Colonic mucosa (tissue), 4 donors: Measurements from ENCODE around the gene ECHDC1. TPM values are rescaled to one million over a fixed set of nuclear protein-coding genes. Genes with fewer than 3 reads are reported as not detected.

Source experiments
- DNase-seq: peaks from one replicate; pipeline ENCODE4 v3.0.0-alpha.2; 2020
- H3K27ac ChIP-seq: fragments of 200-600 bp; one replicate; pipeline ENCODE4 v1.8.0; 2021
- H3K27me3 ChIP-seq: fragments of 200-600 bp; one replicate; pipeline ENCODE4 v1.8.0; 2021
- H3K36me3 ChIP-seq: fragments of 200-600 bp; one replicate; pipeline ENCODE4 v1.8.0; 2021
- H3K4me1 ChIP-seq: fragments of 200-600 bp; one replicate; pipeline ENCODE4 v1.8.0; 2021; ENCODE audit warnings: mild to moderate bottlenecking
- H3K4me3 ChIP-seq: fragments of 200-600 bp; one replicate; pipeline ENCODE4 v1.8.0; 2021
- H3K9ac ChIP-seq, 2 donors: one replicate each; pipeline ENCODE4 v1.7.0; 2013; ENCODE audit warnings: control low read depth in 2 of 2, low read depth in 2 of 2, low read length in 2 of 2
- H3K9me3 ChIP-seq: fragments of 200-600 bp; one replicate; pipeline ENCODE4 v1.8.0; 2021
- intact Hi-C: fragments of 100-400 bp; cut with DNase I; formaldehyde crosslinking; loops from one replicate; pipeline ENCODE4 v1.14.1; 2022
- total RNA-seq, 2 donors: library from RNA; stranded (reverse); fragmentation: NEBNext Ultra II Directional in 1 of 2; extraction: Animal tissue kit (Norgen Biotek cat#: 25700) in 1 of 2; gene quantifications; one replicate each; pipeline ENCODE4 v1.2.1, GENCODE V29; 2021
- TF ChIP-seq, protein P1 (sequence below): fragments of 200-600 bp; IDR thresholded peaks from one replicate; pipeline ENCODE4 v1.8.0; 2022; ENCODE audit warnings: antibody characterized with exemption, mild to moderate bottlenecking
- donor health status: healthy.
- donor health status: DM: no; HTN: no; CAD: no.
- donor health status: DM: no; HTN: no; CAD: no.

Gene ECHDC1
- total RNA-seq, 2 donors from 2014 or later = 56.1 to 111 TPM

DNA sequence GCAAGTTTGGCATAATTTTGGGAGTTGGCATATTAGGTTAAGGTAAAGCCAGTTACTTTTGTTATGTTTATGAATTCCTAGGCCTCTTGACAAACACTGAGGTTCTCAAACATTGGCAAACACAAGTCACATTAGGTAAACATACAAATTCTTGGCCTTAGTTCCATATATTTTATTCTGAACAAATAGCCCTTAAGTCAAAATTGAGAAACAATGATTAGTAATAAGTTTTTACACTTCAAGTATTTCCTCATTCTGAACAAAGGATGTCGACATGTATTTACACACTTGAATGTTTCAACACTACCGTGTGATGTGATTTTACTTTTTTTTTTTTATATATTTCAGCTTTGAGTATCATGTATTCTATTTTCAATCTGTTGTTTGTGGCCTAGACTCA lies 3.8 kb upstream of the ECHDC1 start:
- no peak overlapping the region for H3K9ac ChIP-seq
- intact Hi-C loops = no loop called here
- H3K36me3 ChIP-seq = no peaks in the 10 kb centered on the region
- no peaks in the 10 kb centered on the region for H3K27me3 ChIP-seq
- no peak overlapping the region for H3K4me3 ChIP-seq
- H3K9me3 ChIP-seq = no peaks in the 10 kb centered on the region
- H3K4me1 ChIP-seq = no peaks in the 10 kb centered on the region
- DNase-seq = no peak
- TF ChIP-seq, protein P1, sequence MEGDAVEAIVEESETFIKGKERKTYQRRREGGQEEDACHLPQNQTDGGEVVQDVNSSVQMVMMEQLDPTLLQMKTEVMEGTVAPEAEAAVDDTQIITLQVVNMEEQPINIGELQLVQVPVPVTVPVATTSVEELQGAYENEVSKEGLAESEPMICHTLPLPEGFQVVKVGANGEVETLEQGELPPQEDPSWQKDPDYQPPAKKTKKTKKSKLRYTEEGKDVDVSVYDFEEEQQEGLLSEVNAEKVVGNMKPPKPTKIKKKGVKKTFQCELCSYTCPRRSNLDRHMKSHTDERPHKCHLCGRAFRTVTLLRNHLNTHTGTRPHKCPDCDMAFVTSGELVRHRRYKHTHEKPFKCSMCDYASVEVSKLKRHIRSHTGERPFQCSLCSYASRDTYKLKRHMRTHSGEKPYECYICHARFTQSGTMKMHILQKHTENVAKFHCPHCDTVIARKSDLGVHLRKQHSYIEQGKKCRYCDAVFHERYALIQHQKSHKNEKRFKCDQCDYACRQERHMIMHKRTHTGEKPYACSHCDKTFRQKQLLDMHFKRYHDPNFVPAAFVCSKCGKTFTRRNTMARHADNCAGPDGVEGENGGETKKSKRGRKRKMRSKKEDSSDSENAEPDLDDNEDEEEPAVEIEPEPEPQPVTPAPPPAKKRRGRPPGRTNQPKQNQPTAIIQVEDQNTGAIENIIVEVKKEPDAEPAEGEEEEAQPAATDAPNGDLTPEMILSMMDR = no peak
- H3K27ac ChIP-seq = no peak overlapping the region

DNA sequence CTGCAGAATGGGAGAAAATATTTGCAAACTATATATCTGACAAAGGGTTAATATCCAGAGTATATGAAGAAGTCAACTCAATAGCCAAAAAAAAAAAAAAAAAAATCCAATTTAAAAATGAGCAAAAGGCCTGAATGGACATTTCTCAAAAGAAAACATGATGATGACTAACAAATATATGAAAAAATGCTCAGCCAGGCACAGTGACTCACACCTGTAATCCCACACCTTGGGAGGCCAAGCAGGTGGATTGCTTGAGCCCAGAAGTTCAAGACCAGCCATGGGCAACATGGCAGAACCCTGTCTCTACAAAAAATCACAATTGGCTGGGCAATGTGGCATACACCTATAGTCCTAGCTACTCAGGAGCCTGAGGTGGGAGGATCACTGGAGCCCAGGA lies 2.1 kb upstream of the ECHDC1 start:
- no peak for DNase-seq
- H3K27me3 ChIP-seq = no peaks in the 10 kb centered on the region
- H3K27ac ChIP-seq = no peak overlapping the region
- TF ChIP-seq, protein P1 = no peak
- intact Hi-C loops = no loop called here
- H3K4me3 ChIP-seq = no peak overlapping the region
- H3K4me1 ChIP-seq = peaks cover 5% of the 10 kb centered on the region
- no peaks in the 10 kb centered on the region for H3K9me3 ChIP-seq
- H3K9ac ChIP-seq = no peak overlapping the region
- no peaks in the 10 kb centered on the region for H3K36me3 ChIP-seq

DNA sequence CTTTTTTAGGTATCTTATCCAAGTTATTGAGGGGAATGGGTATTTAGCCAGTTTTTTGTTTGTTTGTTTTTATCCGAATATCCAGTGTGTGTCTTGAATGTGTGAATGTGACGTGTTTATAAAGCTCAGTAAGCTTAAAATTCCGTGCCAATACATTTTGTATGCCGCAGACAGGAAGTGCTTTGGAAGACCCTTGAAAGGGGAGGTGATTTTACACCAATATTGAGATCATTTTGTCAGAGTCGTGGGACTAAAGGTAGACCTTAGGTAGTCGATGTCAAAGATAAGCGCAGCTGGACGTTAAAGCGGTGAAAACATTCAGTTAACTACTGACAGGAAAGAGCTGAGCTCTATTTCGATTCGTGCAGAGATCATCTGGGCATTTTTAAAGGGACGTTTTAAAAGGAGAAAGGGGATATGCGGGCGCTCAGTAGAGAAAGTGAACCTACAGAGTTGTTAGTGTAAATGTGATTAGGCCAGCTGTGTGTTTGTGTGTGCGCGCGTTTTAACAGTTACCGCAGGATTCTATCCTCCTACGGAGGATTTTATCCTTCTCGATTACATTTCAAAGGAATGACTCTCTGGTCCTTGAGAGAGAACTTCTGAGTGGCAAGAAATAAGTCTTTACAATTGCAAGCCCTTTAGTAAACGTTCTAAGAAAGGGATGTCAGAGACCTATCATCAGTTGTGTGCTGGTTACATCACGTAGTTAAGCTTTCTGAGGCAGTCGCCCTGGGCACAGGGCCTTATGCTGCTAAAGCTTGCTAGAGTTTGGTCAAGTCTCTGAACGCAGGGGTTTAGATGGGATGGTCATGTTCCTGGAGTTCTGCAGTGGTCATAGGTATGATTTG lies 625 bp upstream of the ECHDC1 start:
- intact Hi-C loops = loop anchor here (5.0 kb wide), 2 partner anchors 37 to 78 kb away; no protein-coding TSS in a partner anchor
- Histone ChIP-seq H3K9ac (peak overlapping the region; percentile 77 to 88), H3K27me3 (no peaks in the 10 kb centered on the region), H3K36me3 (no peaks in the 10 kb centered on the region), H3K27ac (peak overlapping the region; percentile 86), H3K9me3 (no peaks in the 10 kb centered on the region), H3K4me3 (peak overlapping the region; percentile 52), H3K4me1 (peaks cover 6% of the 10 kb centered on the region)
- TF ChIP-seq, protein P1 = no peak
- DNase-seq = peak; percentile 25

DNA sequence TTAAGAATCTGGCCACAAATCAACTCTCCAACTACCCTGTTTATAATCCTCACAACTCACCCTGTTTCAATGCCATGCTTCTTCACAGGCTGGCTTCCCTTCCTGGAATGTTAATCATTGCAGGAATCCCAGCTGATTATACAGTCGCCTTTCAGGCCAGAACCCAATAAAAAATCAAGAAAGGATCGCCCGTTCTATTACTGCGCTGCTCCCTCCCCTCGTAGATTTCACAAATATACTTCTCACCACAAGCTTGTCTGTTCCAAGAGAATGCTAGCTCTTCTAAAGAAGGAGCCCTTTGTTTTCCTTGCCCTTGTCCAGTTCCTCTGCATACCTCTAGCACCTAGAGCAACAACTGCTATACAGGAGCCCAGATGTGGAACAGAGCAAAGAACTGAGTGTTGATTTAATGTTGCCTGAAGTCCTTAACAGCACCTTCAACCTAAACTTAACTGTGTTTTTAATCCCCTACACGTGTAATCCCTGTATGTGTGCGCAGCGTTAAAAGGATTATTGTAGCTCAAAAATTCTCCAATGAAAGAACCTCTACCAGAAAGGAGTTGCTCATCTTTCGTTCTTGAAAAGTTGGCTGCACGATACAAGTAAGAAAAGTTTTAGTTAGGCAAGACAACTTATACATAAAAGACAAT lies 988 bp downstream of the ECHDC1 start:
- DNase-seq = peak; percentile 67
- H3K27me3 ChIP-seq = no peaks in the 10 kb centered on the region
- peak overlapping the region; percentile 52 for H3K4me3 ChIP-seq
- H3K27ac ChIP-seq = peak overlapping the region; percentile 86
- TF ChIP-seq, protein P1 = no peak
- H3K9ac ChIP-seq = peak overlapping the region; percentile 77 to 88
- no peaks in the 10 kb centered on the region for H3K36me3 ChIP-seq
- H3K4me1 ChIP-seq = peaks cover 9% of the 10 kb centered on the region
- no peaks in the 10 kb centered on the region for H3K9me3 ChIP-seq
- intact Hi-C loops = loop anchor here (5.0 kb wide), 2 partner anchors 35 to 80 kb away; no protein-coding TSS in a partner anchor

DNA sequence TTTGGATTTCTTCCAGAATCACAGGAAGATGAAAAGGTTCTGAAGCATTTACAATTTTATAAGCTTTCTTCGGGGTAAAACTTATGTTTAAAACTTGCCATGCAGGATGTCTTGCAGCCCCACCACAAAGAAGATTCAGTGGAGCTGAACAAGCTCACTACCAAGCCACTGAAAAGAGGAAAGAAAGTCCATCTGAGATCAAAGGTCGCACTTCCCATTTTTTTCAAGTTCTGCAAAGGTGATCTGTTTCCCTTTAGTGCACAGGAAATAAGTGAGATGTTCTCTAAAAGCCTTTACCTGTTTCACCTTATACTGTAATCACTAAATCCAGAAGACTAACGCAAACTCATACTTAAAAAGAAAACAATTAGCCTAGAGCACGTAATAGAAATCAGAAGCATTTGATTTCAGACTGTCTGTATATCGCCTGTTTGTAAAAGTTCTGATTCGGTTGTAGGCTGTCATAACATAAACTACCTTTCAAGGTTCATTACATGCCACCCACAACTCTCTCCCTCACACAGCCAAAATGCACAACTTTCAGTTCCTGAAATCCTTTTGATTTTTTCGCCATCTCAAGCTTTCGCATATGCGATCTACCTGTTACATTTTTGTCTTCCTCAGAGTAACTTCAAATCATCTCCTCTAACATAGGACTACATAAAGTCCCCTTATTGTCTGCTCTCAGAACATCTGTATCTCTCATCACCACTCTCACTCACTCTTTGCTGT lies 1.8 kb downstream of the ECHDC1 start:
- Histone ChIP-seq H3K36me3 (no peaks in the 10 kb centered on the region), H3K4me1 (peaks cover 9% of the 10 kb centered on the region), H3K27me3 (no peaks in the 10 kb centered on the region), H3K27ac (peak overlapping the region; percentile 86), H3K9me3 (no peaks in the 10 kb centered on the region), H3K9ac (peak overlapping the region in 1 of 2 donors; percentile 88), H3K4me3 (peak overlapping the region; percentile 52)
- TF ChIP-seq, protein P1 = no peak
- no peak for DNase-seq
- intact Hi-C loops = loop anchor here (5.0 kb wide), 2 partner anchors 34 to 81 kb away; no protein-coding TSS in a partner anchor
